GM23338 (cell line): ENCODE measurements around the gene WFDC9. TPM values are rescaled to one million over a fixed set of nuclear protein-coding genes. Genes with fewer than 3 reads are reported as not detected.
A peak's percentile ranks its signal among the peaks of the same experiment; 100 is the strongest.
"Not testable (repeated sequence)": the region's sequence is repeated elsewhere in the genome, so short reads cannot be mapped to it uniquely, and the experiment has no call there.

Experiments used
- ATAC-seq: fragments of 200-7000 bp; cut with Tn5 transposase; 3 replicates; pipeline ENCODE4 v1.9.1; 2020
- DNase-seq: peaks from one replicate; pipeline ENCODE4 v3.0.0-alpha.2; 2015; ENCODE audit warnings: low spot score
- H2AFZ ChIP-seq: fragments of 200-600 bp; sonication (generic); 2 replicates; pipeline ENCODE4 v1.8.0; 2016; ENCODE audit warnings: antibody characterized with exemption, mild to moderate bottlenecking, moderate library complexity
- H3F3A ChIP-seq: fragments of 200-600 bp; sonication (generic); replicated peaks from 2 replicates; pipeline ENCODE4 v1.8.0; 2017; ENCODE audit warnings: antibody characterized with exemption, mixed run types, low read depth
- H3K27ac ChIP-seq: fragments of 200-600 bp; sonication (generic); 2 replicates; pipeline ENCODE4 v1.6.1; 2016; ENCODE audit warnings: low read depth
- H3K27me3 ChIP-seq: fragments of 200-600 bp; sonication (generic); 2 replicates; pipeline ENCODE4 v1.8.0; 2016; ENCODE audit warnings: mild to moderate bottlenecking, mixed run types, moderate library complexity; ENCODE audit not compliant: insufficient read depth
- H3K36me3 ChIP-seq: fragments of 200-600 bp; sonication (generic); 2 replicates; pipeline ENCODE4 v1.8.0; 2016; ENCODE audit warnings: mild to moderate bottlenecking; ENCODE audit not compliant: insufficient read depth
- H3K4me1 ChIP-seq: fragments of 200-600 bp; sonication (generic); 2 replicates; pipeline ENCODE4 v1.8.0; 2016; ENCODE audit warnings: mild to moderate bottlenecking, moderate library complexity; ENCODE audit not compliant: insufficient read depth
- H3K4me2 ChIP-seq: fragments of 200-600 bp; sonication (generic); 2 replicates; pipeline ENCODE4 v1.7.1; 2017; ENCODE audit warnings: mixed run types
- H3K4me3 ChIP-seq: fragments of 200-600 bp; sonication (generic); 2 replicates; pipeline ENCODE4 v1.6.1; 2016; ENCODE audit warnings: mixed run types
- H3K79me2 ChIP-seq: fragments of 200-600 bp; sonication (generic); replicated peaks from 2 replicates; pipeline ENCODE4 v1.8.0; 2017; ENCODE audit warnings: mild to moderate bottlenecking; ENCODE audit not compliant: insufficient read depth
- H3K9me2 ChIP-seq: fragments of 200-600 bp; sonication (generic); 2 replicates; pipeline ENCODE4 v1.8.0; 2017; ENCODE audit not compliant: insufficient read depth
- H4K20me1 ChIP-seq: fragments of 200-600 bp; sonication (generic); replicated peaks from 2 replicates; pipeline ENCODE4 v1.8.0; 2017; ENCODE audit warnings: mild to moderate bottlenecking; ENCODE audit not compliant: insufficient read depth
- H3K27ac Mint-ChIP-seq: 2 replicates; pipeline ENCODE4 v1.8.0; 2020; ENCODE audit warnings: inconsistent platforms, mild to moderate bottlenecking, moderate library complexity, mixed read lengths
- H3K27me3 Mint-ChIP-seq: 3 replicates; pipeline ENCODE4 v1.8.0; 2022; ENCODE audit warnings: low read depth, mild to moderate bottlenecking, moderate library complexity, mixed read lengths, inconsistent platforms; ENCODE audit not compliant: insufficient read depth, poor library complexity
- H3K36me3 Mint-ChIP-seq: 3 replicates; pipeline ENCODE4 v1.8.0; 2021; ENCODE audit warnings: low read depth, mild to moderate bottlenecking, inconsistent platforms, moderate library complexity, mixed read lengths
- H3K4me1 Mint-ChIP-seq: 3 replicates; pipeline ENCODE4 v1.8.0; 2020; ENCODE audit warnings: mild to moderate bottlenecking, inconsistent platforms, mixed read lengths
- H3K4me3 Mint-ChIP-seq: 3 replicates; pipeline ENCODE4 v1.8.0; 2021; ENCODE audit warnings: moderate library complexity, mild to moderate bottlenecking, inconsistent platforms, mixed read lengths
- H3K9me3 Mint-ChIP-seq: 3 replicates; pipeline ENCODE4 v1.8.0; 2020; ENCODE audit warnings: moderate library complexity, mild to moderate bottlenecking, inconsistent platforms, mixed read lengths
- ETS1 ChIP-seq: IDR thresholded peaks from 2 replicates; pipeline ENCODE4 v1.6.1; 2016; ENCODE audit warnings: antibody characterized with exemption
- EZH2phosphoT487 ChIP-seq: fragments of 200-600 bp; sonication (generic); IDR thresholded peaks from one replicate; pipeline ENCODE4 v1.8.1; 2018; ENCODE audit warnings: antibody characterized with exemption; ENCODE audit not compliant: unreplicated experiment
- NANOG ChIP-seq: IDR thresholded peaks from 2 replicates; pipeline ENCODE4 v1.6.1; 2016; ENCODE audit warnings: antibody characterized with exemption, borderline replicate concordance
- POLR2AphosphoS5 ChIP-seq: IDR thresholded peaks from 2 replicates; pipeline ENCODE4 v1.6.1; 2016; ENCODE audit warnings: antibody characterized with exemption, low read depth
- ZNF114 ChIP-seq: fragments of 250-450 bp; sonication (Bioruptor Pico); IDR thresholded peaks from 2 replicates; pipeline ENCODE4 v1.5.0; 2020; ENCODE audit warnings: mild to moderate bottlenecking, moderate library complexity
- ZNF331 ChIP-seq: fragments of 250-450 bp; sonication (Bioruptor Pico); IDR thresholded peaks from 2 replicates; pipeline ENCODE4 v1.5.0; 2020; ENCODE audit warnings: low read depth, mild to moderate bottlenecking, moderate library complexity
- ZNF462 ChIP-seq: fragments of 250-450 bp; sonication (Bioruptor Pico); IDR thresholded peaks from 2 replicates; pipeline ENCODE4 v1.5.0; 2020; ENCODE audit warnings: mild to moderate bottlenecking, moderate library complexity
- polyA plus RNA-seq: library from polyadenylated mRNA; unstranded; fragments of >200 nt; fragmentation: Nextera tagmentation; extraction: Ambion mirVana; gene quantifications from 2 replicates; pipeline ENCODE4 v1.2.1, GENCODE V29; 2016
- total RNA-seq: library from RNA; depleted of rRNA; stranded (reverse); fragments of >200 nt; shearing (Covaris generic); gene quantifications from 2 replicates; pipeline ENCODE4 v1.2.3, GENCODE V29; 2014

WFDC9 gene
- total and polyA plus RNA-seq, 2 experiments from 2014 or later: not detected

GRCh38 chr20:45670139-45670538 lies 39.1 kb upstream of the WFDC9 start, which contains the start of gene WFDC11 (continued):
- TF ChIP-seq ETS1 (no peak), ZNF114 (no peak), NANOG (no peak)

- H3F3A ChIP-seq, H3K4me2 ChIP-seq, H3K9me2 ChIP-seq, H3K4me1 ChIP-seq, H2AFZ ChIP-seq, H3K36me3 Mint-ChIP-seq, H3K4me3 Mint-ChIP-seq, H3K36me3 ChIP-seq, H4K20me1 ChIP-seq, H3K4me1 Mint-ChIP-seq, H3K79me2 ChIP-seq, H3K27ac ChIP-seq, H3K27me3 Mint-ChIP-seq, ATAC-seq, DNase-seq, H3K27me3 ChIP-seq, H3K27ac Mint-ChIP-seq, H3K4me3 ChIP-seq: not testable (repeated sequence)
- peaks cover 25% of the 10 kb centered on the region for H3K9me3 Mint-ChIP-seq
Measured at GRCh38 chr20:45657038-45657437, 26.0 kb upstream of the WFDC9 start.

- H3K27ac ChIP-seq, H3K27me3 ChIP-seq, DNase-seq, H3K4me3 ChIP-seq, H3K27me3 Mint-ChIP-seq, H2AFZ ChIP-seq, H3K36me3 ChIP-seq, H4K20me1 ChIP-seq, H3K4me3 Mint-ChIP-seq, H3K4me2 ChIP-seq, H3K4me1 Mint-ChIP-seq, H3F3A ChIP-seq, H3K4me1 ChIP-seq, H3K27ac Mint-ChIP-seq, ATAC-seq, H3K79me2 ChIP-seq: not testable (repeated sequence)
- peaks cover 15% of the 10 kb centered on the region; the same call in 1 of the 2 replicates for H3K9me2 ChIP-seq
- H3K9me3 Mint-ChIP-seq: peaks cover 50% of the 10 kb centered on the region
- peaks cover 24% of the 10 kb centered on the region for H3K36me3 Mint-ChIP-seq
Measured at GRCh38 chr20:45651726-45652125, 20.6 kb upstream of the WFDC9 start.

- H3K9me3 Mint-ChIP-seq: peaks cover 51% of the 10 kb centered on the region
- Histone ChIP-seq H3K4me1 (no peaks in the 10 kb centered on the region), H3K4me2 (no peak overlapping the region), H3K4me3 (no peak overlapping the region), H2AFZ (no peak overlapping the region), H4K20me1 (no peaks in the 10 kb centered on the region), H3K36me3 (no peaks in the 10 kb centered on the region), H3K27ac (0 out of 2 replicates have a peak overlapping the region, but pooled peaks have one; percentile 64), H3K79me2 (no peaks in the 10 kb centered on the region), H3K9me2 (peaks cover 15% of the 10 kb centered on the region; the same call in 1 of the 2 replicates), H3F3A (no peaks in the 10 kb centered on the region), H3K27me3 (no peaks in the 10 kb centered on the region)
- DNase-seq: peak; percentile 54
- no peak overlapping the region; the same call in 1 of the 2 replicates for H3K27ac Mint-ChIP-seq
- no peak overlapping the region for H3K4me3 Mint-ChIP-seq
- no peak; the same call in 2 of the 3 replicates for ATAC-seq
- H3K27me3 Mint-ChIP-seq: peaks cover 4% of the 10 kb centered on the region
- peaks cover 26% of the 10 kb centered on the region for H3K36me3 Mint-ChIP-seq
- peaks cover 10% of the 10 kb centered on the region; the same call in 2 of the 3 replicates for H3K4me1 Mint-ChIP-seq
- TF ChIP-seq POLR2AphosphoS5: no peak
- no peak for TF ChIP-seq ZNF462 (CRISPR knock-in tag)
- TF ChIP-seq ZNF331 (CRISPR knock-in tag): no peak
- no peak for TF ChIP-seq EZH2phosphoT487
Measured at GRCh38 chr20:45649312-45649863, 18.3 kb upstream of the WFDC9 start.
